Mucosa of descending colon (tissue), 3 donors: ENCODE data around the gene SLC2A3. TPM values are rescaled to one million over a fixed set of nuclear protein-coding genes. Genes with fewer than 3 reads are reported as not detected.

Source experiments
- ATAC-seq: fragments of 200-7000 bp; cut with Tn5 transposase; one replicate; pipeline ENCODE4 v1.9.1; 2020; ENCODE audit warnings: mild to moderate bottlenecking, moderate library complexity
- DNase-seq, 3 donors: peaks; one replicate each; pipeline ENCODE4 v3.0.0-alpha.2; 2020
- H3K36me3 ChIP-seq: fragments of 200-600 bp; one replicate; pipeline ENCODE4 v1.8.0; 2021; ENCODE audit warnings: low read depth, mild to moderate bottlenecking
- H3K4me1 ChIP-seq: fragments of 200-600 bp; one replicate; pipeline ENCODE4 v1.8.0; 2021; ENCODE audit warnings: low read depth, mild to moderate bottlenecking
- H3K4me3 ChIP-seq: fragments of 200-600 bp; one replicate; pipeline ENCODE4 v1.8.0; 2021; ENCODE audit warnings: mild to moderate bottlenecking
- H3K9me3 ChIP-seq: fragments of 200-600 bp; one replicate; pipeline ENCODE4 v1.8.0; 2021; ENCODE audit warnings: mild to moderate bottlenecking
- intact Hi-C, 2 donors: fragments of 100-400 bp; cut with DNase I in 1 of 2; cut with micrococcal nuclease in 1 of 2; formaldehyde crosslinking; loops; one replicate each; pipeline versions ENCODE4 v1.11.0 to v1.11.1; 2022; cut with DNase I, micrococcal nuclease
- total RNA-seq, 3 donors: library from RNA; stranded (reverse); fragmentation: NEBNext Ultra II Directional in 2 of 3; extraction: Animal tissue kit (Norgen Biotek cat#: 25700) in 2 of 3; gene quantifications; one replicate each; pipeline versions ENCODE4 v1.2.1 to v1.2.4, GENCODE V29; 2021 to 2023
- TF ChIP-seq, protein P1 (sequence below): fragments of 200-600 bp; IDR thresholded peaks from one replicate; pipeline ENCODE4 v1.8.0; 2022; ENCODE audit warnings: antibody characterized with exemption, mild to moderate bottlenecking
- donor health status: DM: no; HTN: no; CAD: no; lungs with moderate emphysema.
- donor health status: DM: no; HTN: no; CAD: no.
- donor health status: DM: no; HTN: yes; CAD: no.

SLC2A3 gene
- total RNA-seq, 3 donors from 2014 or later = 11.9 to 19.9 (median 18.0) TPM

DNA sequence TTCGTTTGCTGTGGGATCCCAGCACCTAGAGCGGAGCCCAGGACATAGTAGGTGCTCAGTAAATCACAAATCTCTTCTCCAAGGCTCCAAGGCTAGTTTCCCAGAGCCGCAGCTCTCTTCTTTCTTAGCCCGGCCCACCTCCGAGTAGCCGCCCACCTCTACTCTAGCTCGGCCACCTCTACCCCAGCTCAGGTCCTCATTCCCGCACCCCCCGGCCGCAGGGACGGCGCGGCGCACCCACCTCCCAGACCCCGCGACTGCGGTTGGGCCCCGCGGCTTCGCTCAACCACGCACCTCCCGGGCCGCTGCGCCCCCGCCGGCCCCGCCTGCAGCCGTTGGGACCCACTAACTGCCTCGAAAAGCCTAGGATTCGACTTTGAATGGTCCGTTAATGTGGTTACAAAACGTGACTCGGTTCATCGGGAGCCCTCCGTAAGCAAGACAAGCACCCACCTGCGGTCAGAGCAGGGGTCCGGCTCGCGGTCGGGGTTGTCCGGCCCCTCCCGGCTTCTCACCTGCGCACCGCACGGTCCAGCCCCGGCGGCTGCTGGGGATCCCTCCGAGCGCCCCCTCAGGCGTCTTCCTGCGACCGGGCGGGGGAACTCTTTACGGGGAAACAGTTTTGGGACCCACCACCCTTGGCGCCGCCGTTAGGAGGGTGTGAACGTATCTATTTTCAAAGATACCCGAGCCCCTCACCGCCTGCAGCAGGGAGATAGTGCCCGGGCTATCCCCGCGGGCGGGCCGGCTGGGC, 63.2 kb downstream of the SLC2A3 start, which contains the start of gene SLC2A14:
Gene SLC2A14 (minus strand): TSS at position 350 of the 754 bp plus-strand sequence. CDS start 3,035 bp downstream, outside the sequence.
- ATAC-seq (no peak), DNase-seq (no peak)
- intact Hi-C loops = no loop called here
- Histone ChIP-seq H3K9me3 (no peaks in the 10 kb centered on the region), H3K4me3 (no peak within 1 kb of the TSS), H3K36me3 (no peaks in the 10 kb centered on the region), H3K4me1 (no peaks in the 10 kb centered on the region)
- TF ChIP-seq, protein P1, sequence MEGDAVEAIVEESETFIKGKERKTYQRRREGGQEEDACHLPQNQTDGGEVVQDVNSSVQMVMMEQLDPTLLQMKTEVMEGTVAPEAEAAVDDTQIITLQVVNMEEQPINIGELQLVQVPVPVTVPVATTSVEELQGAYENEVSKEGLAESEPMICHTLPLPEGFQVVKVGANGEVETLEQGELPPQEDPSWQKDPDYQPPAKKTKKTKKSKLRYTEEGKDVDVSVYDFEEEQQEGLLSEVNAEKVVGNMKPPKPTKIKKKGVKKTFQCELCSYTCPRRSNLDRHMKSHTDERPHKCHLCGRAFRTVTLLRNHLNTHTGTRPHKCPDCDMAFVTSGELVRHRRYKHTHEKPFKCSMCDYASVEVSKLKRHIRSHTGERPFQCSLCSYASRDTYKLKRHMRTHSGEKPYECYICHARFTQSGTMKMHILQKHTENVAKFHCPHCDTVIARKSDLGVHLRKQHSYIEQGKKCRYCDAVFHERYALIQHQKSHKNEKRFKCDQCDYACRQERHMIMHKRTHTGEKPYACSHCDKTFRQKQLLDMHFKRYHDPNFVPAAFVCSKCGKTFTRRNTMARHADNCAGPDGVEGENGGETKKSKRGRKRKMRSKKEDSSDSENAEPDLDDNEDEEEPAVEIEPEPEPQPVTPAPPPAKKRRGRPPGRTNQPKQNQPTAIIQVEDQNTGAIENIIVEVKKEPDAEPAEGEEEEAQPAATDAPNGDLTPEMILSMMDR = no peak

DNA sequence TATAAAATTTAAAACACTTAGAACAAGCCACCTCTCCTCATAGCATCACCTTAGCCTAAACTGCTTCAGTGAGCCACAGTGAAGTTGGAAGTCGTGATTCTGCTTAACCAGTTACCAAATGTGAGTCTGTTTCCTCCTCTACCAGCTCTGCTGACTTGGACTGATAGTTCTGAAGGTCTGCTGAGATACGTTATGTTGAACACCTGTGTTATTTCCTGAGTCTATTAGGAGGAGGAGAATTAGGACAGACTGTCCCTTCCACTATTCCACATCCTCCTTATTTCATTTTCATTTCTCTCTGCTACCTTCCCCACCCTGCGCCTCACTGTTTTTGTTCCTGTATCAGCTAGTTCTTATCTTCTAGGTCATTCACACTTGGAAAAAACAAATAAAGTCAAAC, 65.7 kb downstream of the SLC2A3 start:
- no peaks in the 10 kb centered on the region for H3K9me3 ChIP-seq
- H3K36me3 ChIP-seq = no peaks in the 10 kb centered on the region
- H3K4me1 ChIP-seq = no peaks in the 10 kb centered on the region
- no peak overlapping the region for H3K4me3 ChIP-seq
- no peak for ATAC-seq
- intact Hi-C loops = no loop called here
- TF ChIP-seq, protein P1 = no peak
- DNase-seq = no peak

Other genes with a start within 250 kb of the SLC2A3 start
- not detected for gene GDF3, start 240.4 kb downstream of the SLC2A3 start, total RNA-seq
- not detected for gene DPPA3, start 224.8 kb downstream of the SLC2A3 start, total RNA-seq
- not detected for gene CLEC4C, start 188.8 kb downstream of the SLC2A3 start, total RNA-seq
- gene NANOGNB, start 171.0 kb downstream of the SLC2A3 start, total RNA-seq = not detected
- gene NANOG, start 146.8 kb downstream of the SLC2A3 start, total RNA-seq = under 1 TPM in 1 of 3 donors, not detected in 2; 0.64 TPM
- gene SLC2A14, start 63.3 kb downstream of the SLC2A3 start, total RNA-seq = under 1 TPM; 0.41 to 0.81 (median 0.47) TPM
- 10 to 100 TPM; 10.8 to 24.0 (median 12.3) TPM for gene FOXJ2, start 96.5 kb upstream of the SLC2A3 start, total RNA-seq
- 10 to 100 TPM in 2 of 3 donors, 1 to 10 TPM in 1; 2.8 to 15.5 (median 12.5) TPM for gene C3AR1, start 130.2 kb upstream of the SLC2A3 start, total RNA-seq
- gene NECAP1, start 146.1 kb upstream of the SLC2A3 start, total RNA-seq = 10 to 100 TPM; 37.1 to 41.6 (median 39.5) TPM
- gene CLEC4A, start 187.4 kb upstream of the SLC2A3 start, total RNA-seq = 1 to 10 TPM in 2 of 3 donors, under 1 TPM in 1; 0.70 to 1.1 (median 1.0) TPM
- gene ZNF705A, start 220.8 kb upstream of the SLC2A3 start, total RNA-seq = not detected